Measurements from ENCODE around the gene TARS2.

DNA sequence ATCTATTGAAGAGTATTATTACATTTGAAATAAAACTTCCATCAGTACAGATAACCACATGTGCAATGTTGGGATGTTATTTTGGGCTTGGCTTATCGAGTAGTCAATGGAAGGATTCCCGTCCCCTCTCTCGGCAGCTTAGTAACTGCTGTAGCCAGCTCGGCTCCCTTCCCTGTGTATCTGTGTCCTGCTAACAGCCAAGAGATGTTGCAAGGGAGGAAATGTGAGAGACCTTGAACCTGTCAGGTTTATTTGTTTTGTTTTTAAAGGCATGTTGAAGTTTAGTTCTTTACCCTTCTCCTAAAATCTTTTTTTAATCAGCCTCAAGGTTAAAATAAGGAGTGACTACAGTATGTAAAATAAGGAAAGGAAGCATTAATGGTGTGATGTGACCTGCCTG lies 13.6 kb upstream of the TARS2 start:
- TF ChIP-seq, protein P1, sequence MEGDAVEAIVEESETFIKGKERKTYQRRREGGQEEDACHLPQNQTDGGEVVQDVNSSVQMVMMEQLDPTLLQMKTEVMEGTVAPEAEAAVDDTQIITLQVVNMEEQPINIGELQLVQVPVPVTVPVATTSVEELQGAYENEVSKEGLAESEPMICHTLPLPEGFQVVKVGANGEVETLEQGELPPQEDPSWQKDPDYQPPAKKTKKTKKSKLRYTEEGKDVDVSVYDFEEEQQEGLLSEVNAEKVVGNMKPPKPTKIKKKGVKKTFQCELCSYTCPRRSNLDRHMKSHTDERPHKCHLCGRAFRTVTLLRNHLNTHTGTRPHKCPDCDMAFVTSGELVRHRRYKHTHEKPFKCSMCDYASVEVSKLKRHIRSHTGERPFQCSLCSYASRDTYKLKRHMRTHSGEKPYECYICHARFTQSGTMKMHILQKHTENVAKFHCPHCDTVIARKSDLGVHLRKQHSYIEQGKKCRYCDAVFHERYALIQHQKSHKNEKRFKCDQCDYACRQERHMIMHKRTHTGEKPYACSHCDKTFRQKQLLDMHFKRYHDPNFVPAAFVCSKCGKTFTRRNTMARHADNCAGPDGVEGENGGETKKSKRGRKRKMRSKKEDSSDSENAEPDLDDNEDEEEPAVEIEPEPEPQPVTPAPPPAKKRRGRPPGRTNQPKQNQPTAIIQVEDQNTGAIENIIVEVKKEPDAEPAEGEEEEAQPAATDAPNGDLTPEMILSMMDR (IDR thresholded peaks at IDR 0.05 in 4 of 5, conservative IDR thresholded peaks at IDR 0.05 in 1 of 5): no peak
- no peak for TF ChIP-seq POLR2A (IDR thresholded peaks at IDR 0.05)
